ENCODE measurements around the gene PCSK4. TPM values are rescaled to one million over a fixed set of nuclear protein-coding genes. Genes with fewer than 3 reads are reported as not detected.

Gene PCSK4
- polyA plus RNA-seq, 1 donor (not counting 4 experiments of a cell fraction or from before 2014, with no cell fraction given) = 0.25 TPM

- H3K4me3 ChIP-seq (ENCODE audit: control insufficient read depth in 2 of 3, extremely low read depth in 1 of 3, insufficient read depth in 2 of 3, low read depth in 1 of 3, low read length in 3 of 3) = no peak overlapping the region
- no peaks in the 10 kb centered on the region for H3K9me3 ChIP-seq (ENCODE audit: control insufficient read depth, low read depth, low read length)
- H3K9ac ChIP-seq (ENCODE audit: control insufficient read depth, extremely low read depth, insufficient read depth, low read length) = no peak overlapping the region
- peaks cover 83% of the 10 kb centered on the region for H3K27me3 ChIP-seq (ENCODE audit: control insufficient read depth, extremely low read depth, insufficient read depth, low read length)
- TF ChIP-seq EZH2 (IDR thresholded peaks at IDR 0.05; ENCODE audit: low read length) (no peak), CTCF (optimal IDR thresholded peaks at IDR 0.05 in 1 of 3, IDR thresholded peaks at IDR 0.05 in 1 of 3, conservative IDR thresholded peaks at IDR 0.05 in 1 of 3; ENCODE audit: extremely low read depth in 1 of 3, insufficient read depth in 2 of 3, low read length in 3 of 3) (no peak)
- H4K20me1 ChIP-seq (ENCODE audit: control insufficient read depth, extremely low read depth, insufficient read depth, low read length) = no peaks in the 10 kb centered on the region
- dilution Hi-C loops (cut with MboI; ENCODE audit: extremely low pct_ligation_motif_present, low sequenced_read_pairs) = no loop called here
- H3K36me3 ChIP-seq (ENCODE audit: control insufficient read depth in 2 of 2, extremely low read depth in 1 of 2, insufficient read depth in 2 of 2, low read length in 2 of 2) = no peaks in the 10 kb centered on the region
- H3K9me1 ChIP-seq (ENCODE audit: control insufficient read depth, extremely low read depth, insufficient read depth, low read length) = no peaks in the 10 kb centered on the region
- H3K27ac ChIP-seq (ENCODE audit: control insufficient read depth, insufficient read depth, low read length) = no peak overlapping the region
- H3K79me2 ChIP-seq (ENCODE audit: control insufficient read depth, insufficient read depth, low read length) = no peaks in the 10 kb centered on the region
- DNase-seq (ENCODE audit: low read depth, low spot score) (no peak), FAIRE-seq (no peak)
- no peak overlapping the region for H2AFZ ChIP-seq (ENCODE audit: control insufficient read depth, low read length)
- H3K4me1 ChIP-seq (ENCODE audit: control insufficient read depth, extremely low read depth, insufficient read depth, low read length) = peaks cover 6% of the 10 kb centered on the region
- H3K4me2 ChIP-seq (ENCODE audit: control insufficient read depth, extremely low read depth, insufficient read depth, low read depth, low read length) = no peak overlapping the region
Measured at GRCh38 chr19:1452802-1453524, 37.2 kb downstream of the PCSK4 start.

GRCh38 chr19:1451916-1452801 is 38.0 kb downstream of the PCSK4 start:
- no peaks in the 10 kb centered on the region for H3K9me3 ChIP-seq (ENCODE audit: control insufficient read depth, low read depth, low read length)
- dilution Hi-C loops (cut with MboI; ENCODE audit: extremely low pct_ligation_motif_present, low sequenced_read_pairs) = no loop called here
- no peaks in the 10 kb centered on the region for H4K20me1 ChIP-seq (ENCODE audit: control insufficient read depth, extremely low read depth, insufficient read depth, low read length)
- no peak overlapping the region for H3K9ac ChIP-seq (ENCODE audit: control insufficient read depth, extremely low read depth, insufficient read depth, low read length)
- H3K36me3 ChIP-seq (ENCODE audit: control insufficient read depth in 2 of 2, extremely low read depth in 1 of 2, insufficient read depth in 2 of 2, low read length in 2 of 2) = no peaks in the 10 kb centered on the region
- no peak for FAIRE-seq
- H3K27ac ChIP-seq (ENCODE audit: control insufficient read depth, insufficient read depth, low read length) = no peak overlapping the region
- no peak overlapping the region for H2AFZ ChIP-seq (ENCODE audit: control insufficient read depth, low read length)
- H3K4me2 ChIP-seq (ENCODE audit: control insufficient read depth, extremely low read depth, insufficient read depth, low read depth, low read length) = no peak overlapping the region
- no peak overlapping the region for H3K4me3 ChIP-seq (ENCODE audit: control insufficient read depth in 2 of 3, extremely low read depth in 1 of 3, insufficient read depth in 2 of 3, low read depth in 1 of 3, low read length in 3 of 3)
- H3K79me2 ChIP-seq (ENCODE audit: control insufficient read depth, insufficient read depth, low read length) = no peaks in the 10 kb centered on the region
- H3K4me1 ChIP-seq (ENCODE audit: control insufficient read depth, extremely low read depth, insufficient read depth, low read length) = peaks cover 6% of the 10 kb centered on the region
- no peak for TF ChIP-seq CTCF (optimal IDR thresholded peaks at IDR 0.05 in 1 of 3, IDR thresholded peaks at IDR 0.05 in 1 of 3, conservative IDR thresholded peaks at IDR 0.05 in 1 of 3; ENCODE audit: extremely low read depth in 1 of 3, insufficient read depth in 2 of 3, low read length in 3 of 3)
- peak; percentile 55 for TF ChIP-seq EZH2 (IDR thresholded peaks at IDR 0.05; ENCODE audit: low read length)
- peaks cover 84% of the 10 kb centered on the region for H3K27me3 ChIP-seq (ENCODE audit: control insufficient read depth, extremely low read depth, insufficient read depth, low read length)
- no peak for DNase-seq (ENCODE audit: low read depth, low spot score)
- H3K9me1 ChIP-seq (ENCODE audit: control insufficient read depth, extremely low read depth, insufficient read depth, low read length) = no peaks in the 10 kb centered on the region
